Right cardiac atrium (tissue), 5 donors: ENCODE measurements around the gene QRICH1. TPM values are rescaled to one million over a fixed set of nuclear protein-coding genes. Genes with fewer than 3 reads are reported as not detected.
A peak's percentile ranks its signal among the peaks of the same experiment; 100 is the strongest.

Source experiments
- ATAC-seq, 2 donors: fragments of 200-7000 bp; cut with Tn5 transposase; one replicate each; pipeline versions ENCODE4 v1.8.0 to v1.9.1; 2020; ENCODE audit warnings: moderate library complexity in 2 of 2, mild to moderate bottlenecking in 1 of 2
- DNase-seq, 3 donors: peaks; one replicate each; pipeline ENCODE4 v3.0.0-alpha.2; 2020
- H3K27ac ChIP-seq: one replicate; pipeline ENCODE4 v1.5.1; 2013; ENCODE audit warnings: mild to moderate bottlenecking, low read length, control low read depth, moderate library complexity
- H3K27me3 ChIP-seq: one replicate; pipeline ENCODE4 v1.6.1; 2013; ENCODE audit not compliant: control insufficient read depth, insufficient read depth
- H3K4me1 ChIP-seq: one replicate; pipeline ENCODE4 v1.6.1; 2013; ENCODE audit warnings: low read length; ENCODE audit not compliant: control insufficient read depth, insufficient read depth
- H3K4me3 ChIP-seq: one replicate; pipeline ENCODE4 v1.5.1; 2013; ENCODE audit warnings: low read length, control low read depth
- H3K9me3 ChIP-seq: one replicate; pipeline ENCODE4 v1.6.1; 2013; ENCODE audit warnings: low read length; ENCODE audit not compliant: control insufficient read depth
- WGBS: extraction: QIAGEN DNeasy Blood & Tissue Kit; methylation state at CpG from one replicate; pipeline ENCODE4 v1.1.7; 2013; 5-methylcytosine and 5-hydroxymethylcytosine counted together
- intact Hi-C, 4 donors: fragments of 100-400 bp; cut with DNase I; formaldehyde crosslinking; loops; one replicate each; pipeline versions ENCODE4 v1.11.0 to v1.14.0; 2022 to 2023
- polyA plus RNA-seq: library from polyadenylated mRNA; stranded (reverse); fragments of 200-250 nt; gene quantifications from one replicate; pipeline ENCODE4 v1.2.3, GENCODE V29; 2013
- total RNA-seq, 4 donors: library from RNA; stranded (reverse); fragmentation: NEBNext Ultra II Directional; extraction: Animal tissue kit (Norgen Biotek cat#: 25700); gene quantifications; one replicate each; pipeline ENCODE4 v1.2.1, GENCODE V29; 2021
- donor health status: healthy with polysubstance abuse.
- donor health status: DM: no; HTN: yes; CAD: no.
- donor health status: DM: no; HTN: no; CAD: no.
- donor health status: DM: no; HTN: yes; CAD: no; lungs with severe emphysema.
- donor health status: DM: yes; HTN: yes; CAD: no.

Gene QRICH1
- total and polyA plus RNA-seq, 5 donors = 23.3 to 74.7 (median 65.0) TPM

DNA sequence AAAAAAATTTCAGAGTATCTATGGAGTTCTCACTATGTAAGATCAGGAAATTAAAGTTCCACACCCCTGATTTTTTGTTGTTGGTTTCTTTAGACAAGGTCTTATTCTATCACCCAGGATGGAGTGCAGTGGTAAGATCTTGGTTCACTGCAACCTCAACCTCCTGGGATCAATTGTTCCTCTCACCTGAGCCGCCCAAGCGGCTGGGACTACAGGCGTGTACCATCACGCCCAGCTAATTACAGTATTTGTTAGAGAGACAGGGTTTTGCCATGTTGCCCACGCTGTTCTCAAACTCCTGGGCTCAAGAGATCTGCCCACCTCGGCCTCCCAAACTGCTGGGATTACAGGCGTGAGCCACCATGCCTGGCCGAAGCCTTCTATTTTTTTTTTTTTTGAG, 12.4 kb downstream of the QRICH1 start:
- Histone ChIP-seq H3K4me3 (no peak overlapping the region), H3K4me1 (peaks cover 3% of the 10 kb centered on the region), H3K27me3 (no peaks in the 10 kb centered on the region), H3K9me3 (no peaks in the 10 kb centered on the region), H3K27ac (no peak overlapping the region)
- ATAC-seq (no peak), DNase-seq (no peak)
- intact Hi-C loops = no loop called here
- 95% methylated on average over 8 of the region's 8 CpGs for WGBS

DNA sequence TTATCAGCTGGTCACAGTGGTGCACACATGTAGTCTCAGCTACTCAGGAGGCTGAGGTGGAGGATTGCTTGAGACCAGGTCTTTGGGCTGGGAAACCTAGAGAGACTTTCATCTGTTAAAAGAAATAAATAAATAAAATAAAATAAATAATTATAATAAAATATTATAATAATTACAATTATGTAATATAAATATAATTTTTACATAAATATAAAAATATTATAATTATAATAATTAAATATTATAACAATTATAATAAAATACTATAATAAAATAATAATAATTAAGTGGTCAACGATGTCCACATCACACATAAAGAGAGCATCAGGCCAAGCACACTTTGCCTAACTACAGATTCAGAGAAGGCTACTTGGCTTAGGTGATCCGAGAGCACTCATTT, 14.6 kb downstream of the QRICH1 start:
- intact Hi-C loops = no loop called here
- Histone ChIP-seq H3K9me3 (no peaks in the 10 kb centered on the region), H3K27ac (no peak overlapping the region), H3K4me3 (no peak overlapping the region), H3K4me1 (peaks cover 3% of the 10 kb centered on the region), H3K27me3 (no peaks in the 10 kb centered on the region)
- DNase-seq = no peak
- 95% methylated on average over 2 of the region's 2 CpGs for WGBS
- no peak for ATAC-seq

DNA sequence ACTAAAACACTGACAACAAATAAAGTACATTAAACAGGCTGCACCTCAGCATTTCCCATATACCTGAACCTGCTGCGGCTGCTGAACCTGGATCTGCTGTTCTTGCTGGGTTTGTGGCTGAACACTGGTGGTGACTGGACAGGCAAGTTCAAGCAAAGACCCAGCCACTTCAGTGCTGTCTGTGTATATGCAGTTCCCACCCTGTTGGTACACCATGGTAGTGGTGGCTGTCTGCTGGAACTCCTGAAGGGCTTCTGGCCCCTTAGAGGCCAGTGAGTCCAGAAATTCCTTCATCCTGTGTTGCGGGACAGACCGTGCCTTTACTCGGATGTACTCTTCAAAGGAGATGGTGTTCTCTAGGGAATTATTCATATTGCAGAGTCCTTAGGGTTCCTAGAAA, 17.2 kb downstream of the QRICH1 start:
- ATAC-seq = no peak
- WGBS = 85% methylated on average over 4 of the region's 4 CpGs
- H3K4me3 ChIP-seq = no peak overlapping the region

DNA sequence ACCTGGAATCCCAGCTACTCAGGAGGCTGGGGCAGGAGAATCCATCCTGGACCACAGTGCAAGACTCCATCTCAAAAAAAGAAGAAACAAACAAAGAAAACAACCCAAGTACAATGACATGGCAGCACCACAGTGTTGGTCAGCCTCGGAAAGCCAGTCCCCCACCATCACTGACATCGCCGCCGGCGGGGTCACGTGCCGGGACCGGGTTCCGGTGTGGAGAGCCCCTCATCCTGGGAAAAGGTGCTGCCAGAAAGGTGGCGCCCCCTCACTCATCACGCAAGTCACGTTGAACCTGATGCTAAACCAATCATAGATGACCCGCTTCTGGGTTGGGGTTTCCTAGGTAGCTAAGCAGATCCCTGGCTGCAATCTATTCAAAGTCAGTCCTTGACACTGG, 17.8 kb downstream of the QRICH1 start:
- 95% methylated on average over 13 of the region's 13 CpGs for WGBS
- no peak overlapping the region for H3K4me3 ChIP-seq
- intact Hi-C loops = no loop called here
- peaks cover 3% of the 10 kb centered on the region for H3K4me1 ChIP-seq
- H3K27me3 ChIP-seq = no peaks in the 10 kb centered on the region
- no peak overlapping the region for H3K27ac ChIP-seq
- no peak for ATAC-seq
- H3K9me3 ChIP-seq = no peaks in the 10 kb centered on the region
- DNase-seq = no peak

More for the DNA sequence above, 17.2 kb downstream of the QRICH1 start:
- H3K27ac ChIP-seq = no peak overlapping the region
- no peaks in the 10 kb centered on the region for H3K27me3 ChIP-seq
- no peaks in the 10 kb centered on the region for H3K9me3 ChIP-seq
- intact Hi-C loops = no loop called here
- DNase-seq = no peak
- H3K4me1 ChIP-seq = peaks cover 3% of the 10 kb centered on the region

DNA sequence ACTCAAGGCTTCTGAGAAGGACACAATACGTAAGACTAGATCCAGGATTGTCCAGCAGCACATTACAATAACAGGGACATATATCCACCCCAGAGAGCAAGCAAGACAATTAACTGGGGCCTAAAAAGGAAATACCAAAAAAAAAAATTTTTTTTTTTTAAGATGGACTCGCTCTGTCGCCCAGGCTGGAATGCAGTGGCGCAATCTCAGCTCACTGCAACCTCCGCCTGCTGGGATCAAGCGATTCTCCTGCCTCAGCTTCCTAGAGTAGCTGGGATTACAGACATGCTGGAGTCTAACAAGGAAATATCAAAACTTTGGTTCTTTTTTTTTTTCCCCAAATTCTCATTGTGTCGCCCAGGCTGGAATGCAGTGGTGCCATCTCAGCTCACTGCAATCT, 35.9 kb downstream of the QRICH1 start:
- ATAC-seq = no peak
- no peaks in the 10 kb centered on the region for H3K4me1 ChIP-seq
- H3K9me3 ChIP-seq = no peaks in the 10 kb centered on the region
- H3K27ac ChIP-seq = no peak overlapping the region
- intact Hi-C loops = no loop called here
- 81% methylated on average over 7 of the region's 7 CpGs for WGBS
- H3K27me3 ChIP-seq = no peaks in the 10 kb centered on the region
- H3K4me3 ChIP-seq = no peak overlapping the region
- no peak for DNase-seq

DNA sequence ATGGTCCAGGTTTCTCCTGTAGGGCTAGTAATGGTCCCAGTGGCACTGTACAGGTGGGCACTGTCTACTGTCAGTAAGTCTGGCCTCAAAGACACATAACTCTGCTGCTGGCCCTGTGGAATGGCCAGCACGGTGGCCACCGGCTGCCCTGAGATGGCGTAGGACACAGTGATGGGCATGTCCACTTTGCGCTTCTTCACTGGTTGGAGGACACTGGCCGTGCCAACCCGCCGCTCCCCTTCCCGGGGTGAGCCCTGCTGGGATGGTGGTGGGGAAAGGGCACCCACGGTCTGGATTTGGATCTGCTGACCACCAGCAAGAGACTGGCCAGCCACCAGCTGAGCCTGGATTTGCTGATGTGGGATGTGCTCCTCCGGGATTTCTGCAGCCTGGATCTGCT, 36.6 kb downstream of the QRICH1 start:
- peak in 1 of 2 donors; percentile 35 for ATAC-seq

DNA sequence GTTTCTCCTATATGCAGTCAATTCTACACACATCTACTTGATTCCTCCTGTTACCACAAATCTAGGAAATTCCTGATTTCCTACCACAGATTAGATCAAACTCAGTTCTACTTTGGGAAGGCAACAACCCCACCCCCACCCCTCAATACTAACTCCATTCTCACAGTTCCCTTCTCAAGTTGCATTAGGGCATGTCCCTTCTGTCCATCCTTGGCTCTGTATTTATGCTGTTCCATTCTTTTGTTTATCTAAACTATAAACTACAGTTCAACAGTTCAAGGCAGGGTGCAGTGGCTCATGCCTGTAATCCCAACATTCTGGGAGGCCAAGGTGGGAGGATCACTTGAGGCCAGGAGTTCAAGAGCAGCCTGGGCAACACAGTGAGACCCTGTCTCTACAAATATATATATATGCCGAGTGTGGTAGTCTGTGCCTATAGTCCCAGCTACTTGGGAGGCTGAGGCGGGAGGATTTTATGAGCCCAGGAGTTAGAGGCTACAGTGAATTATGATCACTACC, 39.5 kb downstream of the QRICH1 start:
- DNase-seq (no peak), ATAC-seq (no peak)
- Histone ChIP-seq H3K9me3 (no peaks in the 10 kb centered on the region), H3K27me3 (no peaks in the 10 kb centered on the region), H3K27ac (no peak overlapping the region), H3K4me3 (no peak overlapping the region), H3K4me1 (no peaks in the 10 kb centered on the region)
- whole genome bisulfite sequencing = 96% methylated on average over 2 of the region's 2 CpGs
- intact Hi-C loops = no loop called here

More for the DNA sequence above, 36.6 kb downstream of the QRICH1 start:
- DNase-seq = no peak
- Histone ChIP-seq H3K27ac (no peak overlapping the region), H3K27me3 (no peaks in the 10 kb centered on the region), H3K9me3 (no peaks in the 10 kb centered on the region), H3K4me1 (no peaks in the 10 kb centered on the region), H3K4me3 (no peak overlapping the region)
- intact Hi-C loops = no loop called here
- 96% methylated on average over 10 of the region's 10 CpGs for WGBS

DNA sequence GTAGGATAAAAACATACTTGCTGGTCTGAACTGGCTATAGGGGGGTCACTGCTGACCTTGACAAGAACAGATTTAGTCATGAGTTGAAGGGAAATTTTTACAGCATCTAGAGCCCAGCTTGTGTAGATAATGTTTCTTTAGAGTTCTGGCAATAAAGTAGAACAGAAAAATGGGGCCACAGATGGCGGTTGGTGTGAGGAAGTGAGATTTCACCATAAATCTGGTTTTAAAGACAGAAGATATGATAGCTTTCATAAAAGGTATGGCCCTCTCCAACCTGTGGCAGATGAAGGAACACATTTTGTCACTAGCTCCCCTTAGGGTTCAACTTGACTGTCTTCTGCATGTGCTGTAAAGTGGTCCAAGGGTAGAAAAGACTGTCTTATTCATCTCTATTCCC, 40.3 kb downstream of the QRICH1 start:
- DNase-seq = no peak
- Histone ChIP-seq H3K27me3 (no peaks in the 10 kb centered on the region), H3K4me3 (no peak overlapping the region), H3K9me3 (no peaks in the 10 kb centered on the region), H3K27ac (no peak overlapping the region), H3K4me1 (no peaks in the 10 kb centered on the region)
- WGBS = 95% methylated on average over 1 of the region's 1 CpG
- ATAC-seq = no peak
- intact Hi-C loops = no loop called here

DNA sequence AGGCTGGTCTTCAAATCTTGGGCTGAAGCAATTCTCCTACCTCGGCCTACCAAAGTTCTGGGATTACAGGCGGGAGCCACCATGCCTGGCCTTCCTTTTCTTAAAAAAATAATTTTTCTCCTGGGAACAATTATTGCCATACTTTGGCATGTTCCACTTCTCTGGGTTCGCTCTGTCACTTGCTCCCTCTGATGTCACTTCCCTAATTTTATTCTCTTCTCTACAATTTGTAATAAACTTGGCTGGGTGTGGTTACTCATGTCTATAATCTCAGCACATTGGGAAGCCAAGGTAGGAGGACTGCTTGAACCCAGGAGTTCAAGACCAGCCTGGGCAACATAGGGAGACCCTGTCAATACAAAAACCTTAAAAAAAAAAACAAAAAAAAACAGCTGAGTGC, 58.6 kb downstream of the QRICH1 start:
- no peak for ATAC-seq

DNA sequence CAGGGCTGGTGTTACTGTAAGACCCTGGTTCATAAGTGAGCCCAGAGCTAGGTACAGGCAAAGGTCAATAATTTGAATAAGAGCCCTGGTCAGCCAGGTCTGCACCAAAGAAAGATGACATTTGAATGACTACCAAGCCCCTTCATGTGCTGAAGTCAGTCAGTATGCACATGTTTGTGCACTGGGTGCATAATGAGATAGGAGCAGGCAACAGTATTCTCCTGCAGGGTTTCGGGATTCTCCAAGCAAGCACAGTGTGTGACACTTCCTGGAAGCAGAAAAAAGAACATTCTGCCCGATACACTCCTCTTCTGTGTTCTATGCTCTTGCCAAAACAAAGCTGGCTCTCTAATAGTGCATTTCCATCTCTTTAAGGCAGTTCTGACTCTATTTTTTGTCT, 59.2 kb downstream of the QRICH1 start:
- 90% methylated on average over 2 of the region's 2 CpGs for WGBS
- Histone ChIP-seq H3K9me3 (no peaks in the 10 kb centered on the region), H3K4me3 (no peak overlapping the region), H3K27ac (no peak overlapping the region), H3K4me1 (no peaks in the 10 kb centered on the region), H3K27me3 (no peaks in the 10 kb centered on the region)
- DNase-seq = no peak
- intact Hi-C loops = no loop called here
- no peak for ATAC-seq

More for the DNA sequence above, 58.6 kb downstream of the QRICH1 start:
- no peaks in the 10 kb centered on the region for H3K27me3 ChIP-seq
- H3K4me3 ChIP-seq = no peak overlapping the region
- H3K9me3 ChIP-seq = no peaks in the 10 kb centered on the region
- H3K27ac ChIP-seq = no peak overlapping the region
- no peak for DNase-seq
- 89% methylated on average over 3 of the region's 3 CpGs for WGBS
- intact Hi-C loops = no loop called here
- H3K4me1 ChIP-seq = no peaks in the 10 kb centered on the region

DNA sequence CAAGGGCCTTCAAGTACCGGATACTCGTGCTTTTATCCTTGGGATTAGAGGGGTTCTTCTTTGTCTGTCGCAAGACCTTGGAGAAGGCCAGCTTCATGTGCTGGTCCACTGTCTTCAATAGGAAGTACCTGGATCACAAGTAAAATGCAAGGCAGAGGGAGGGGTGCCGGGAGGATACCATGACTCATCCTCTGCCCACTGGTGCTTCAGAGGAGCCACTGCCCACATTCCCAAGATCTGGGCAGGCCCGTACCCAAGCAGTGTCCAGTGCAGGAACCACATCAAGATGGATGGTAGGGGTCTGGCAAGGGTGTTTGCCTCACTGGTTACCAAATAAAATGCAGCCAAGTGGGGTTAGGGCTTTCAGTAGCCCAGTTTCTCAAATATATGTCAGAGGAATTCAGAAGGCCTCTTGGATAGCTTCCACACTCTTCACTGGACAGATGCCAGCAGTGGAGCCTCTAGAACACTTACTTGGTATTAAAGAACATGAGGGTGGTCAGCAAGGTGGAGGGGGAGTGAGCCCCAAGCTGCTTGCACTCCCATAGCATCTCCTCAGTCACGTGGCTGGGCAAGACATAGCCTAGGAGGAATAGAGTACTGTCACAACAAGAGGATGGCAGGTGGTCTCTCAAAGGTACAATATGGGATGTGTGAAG, 61.1 kb downstream of the QRICH1 start:
- ATAC-seq (no peak), DNase-seq (no peak)
- intact Hi-C loops = no loop called here
- Histone ChIP-seq H3K4me1 (peaks cover 8% of the 10 kb centered on the region), H3K9me3 (no peaks in the 10 kb centered on the region), H3K27ac (no peak overlapping the region), H3K4me3 (no peak overlapping the region), H3K27me3 (no peaks in the 10 kb centered on the region)
- 85% methylated on average over 6 of the region's 6 CpGs for WGBS

DNA sequence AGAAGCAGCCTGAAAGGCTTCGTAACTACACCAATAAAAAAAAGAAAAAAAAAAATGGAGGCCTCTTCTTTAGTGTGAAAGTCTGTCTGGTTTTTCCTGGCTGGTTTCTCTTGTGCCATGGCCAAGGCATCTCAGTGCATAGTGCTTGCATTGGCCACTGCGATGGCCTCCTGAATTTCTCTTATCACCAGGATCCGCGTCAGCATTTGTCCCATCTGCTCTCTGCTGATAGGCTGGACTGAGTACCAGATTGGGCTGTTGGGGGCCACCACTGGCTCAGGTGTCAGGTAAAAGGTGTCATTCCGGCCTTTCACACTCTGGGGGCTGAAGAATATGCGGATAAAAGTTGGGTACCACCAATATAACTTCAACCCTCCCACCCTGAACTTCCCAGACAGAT, 63.5 kb downstream of the QRICH1 start:
- no peak overlapping the region for H3K4me3 ChIP-seq
- WGBS = 84% methylated on average over 6 of the region's 6 CpGs
- DNase-seq (no peak), ATAC-seq (no peak)
- H3K9me3 ChIP-seq = no peaks in the 10 kb centered on the region
- intact Hi-C loops = no loop called here
- H3K27ac ChIP-seq = no peak overlapping the region
- no peaks in the 10 kb centered on the region for H3K27me3 ChIP-seq
- peaks cover 8% of the 10 kb centered on the region for H3K4me1 ChIP-seq
